ENCODE measurements around the gene SAMD4A.

SAMD4A gene

GRCh38 chr14:54818201-54819133 lies 251.5 kb downstream of the SAMD4A start:
- peak; percentile 87 for ATAC-seq (ENCODE audit: low read depth)

GRCh38 chr14:54822685-54823084 lies 255.8 kb downstream of the SAMD4A start:
- H3K27me3 ChIP-seq (ENCODE audit: insufficient read depth, poor library complexity, severe bottlenecking), result no peaks in the 10 kb centered on the region
- no peak overlapping the region for H3K27ac ChIP-seq (ENCODE audit: poor library complexity, severe bottlenecking)
- no peak for TF ChIP-seq CTCF (IDR thresholded peaks at IDR 0.05; ENCODE audit: poor library complexity, severe bottlenecking)
- no peak overlapping the region for H3K4me3 ChIP-seq (ENCODE audit: severe bottlenecking)
- H3K9me3 ChIP-seq (ENCODE audit: severe bottlenecking), result peaks cover 10% of the 10 kb centered on the region
- DNase-seq (ENCODE audit: low spot score) (no peak), ATAC-seq (ENCODE audit: low read depth) (no peak)
- H3K36me3 ChIP-seq (ENCODE audit: low read depth), result no peaks in the 10 kb centered on the region
- H3K4me1 ChIP-seq (ENCODE audit: insufficient read depth, poor library complexity, severe bottlenecking), result no peaks in the 10 kb centered on the region

More at GRCh38 chr14:54818201-54819133, 251.5 kb downstream of the SAMD4A start:
- H3K4me3 ChIP-seq (ENCODE audit: severe bottlenecking), result no peak overlapping the region
- no peaks in the 10 kb centered on the region for H3K9me3 ChIP-seq (ENCODE audit: severe bottlenecking)
- H3K27ac ChIP-seq (ENCODE audit: poor library complexity, severe bottlenecking), result no peak overlapping the region
- H3K4me1 ChIP-seq (ENCODE audit: insufficient read depth, poor library complexity, severe bottlenecking), result no peaks in the 10 kb centered on the region
- H3K27me3 ChIP-seq (ENCODE audit: insufficient read depth, poor library complexity, severe bottlenecking), result no peaks in the 10 kb centered on the region
- no peaks in the 10 kb centered on the region for H3K36me3 ChIP-seq (ENCODE audit: low read depth)
- TF ChIP-seq CTCF (IDR thresholded peaks at IDR 0.05; ENCODE audit: poor library complexity, severe bottlenecking), result no peak
- DNase-seq (ENCODE audit: low spot score), result no peak

- Histone ChIP-seq H3K27ac (ENCODE audit: poor library complexity, severe bottlenecking) (no peak overlapping the region), H3K4me3 (ENCODE audit: severe bottlenecking) (no peak overlapping the region), H3K4me1 (ENCODE audit: insufficient read depth, poor library complexity, severe bottlenecking) (no peaks in the 10 kb centered on the region), H3K27me3 (ENCODE audit: insufficient read depth, poor library complexity, severe bottlenecking) (no peaks in the 10 kb centered on the region), H3K36me3 (ENCODE audit: low read depth) (no peaks in the 10 kb centered on the region), H3K9me3 (ENCODE audit: severe bottlenecking) (peaks cover 10% of the 10 kb centered on the region)
- no peak for DNase-seq (ENCODE audit: low spot score)
- ATAC-seq (ENCODE audit: low read depth), result no peak
- TF ChIP-seq CTCF (IDR thresholded peaks at IDR 0.05; ENCODE audit: poor library complexity, severe bottlenecking), result no peak
These were observed 257.0 kb downstream of the SAMD4A start for GRCh38 chr14:54823757-54824549.

- Histone ChIP-seq H3K4me3 (ENCODE audit: severe bottlenecking) (no peak overlapping the region), H3K4me1 (ENCODE audit: insufficient read depth, poor library complexity, severe bottlenecking) (no peaks in the 10 kb centered on the region), H3K9me3 (ENCODE audit: severe bottlenecking) (peaks cover 10% of the 10 kb centered on the region), H3K27me3 (ENCODE audit: insufficient read depth, poor library complexity, severe bottlenecking) (no peaks in the 10 kb centered on the region), H3K27ac (ENCODE audit: poor library complexity, severe bottlenecking) (no peak overlapping the region), H3K36me3 (ENCODE audit: low read depth) (no peaks in the 10 kb centered on the region)
- DNase-seq (ENCODE audit: low spot score), result no peak
- TF ChIP-seq CTCF (IDR thresholded peaks at IDR 0.05; ENCODE audit: poor library complexity, severe bottlenecking), result no peak
- ATAC-seq (ENCODE audit: low read depth), result no peak
These were observed 261.1 kb downstream of the SAMD4A start for GRCh38 chr14:54828037-54828436.

Data from RWPE2 (cell line).